ENCODE measurements around the gene SLC28A1. TPM values are rescaled to one million over a fixed set of nuclear protein-coding genes. Genes with fewer than 3 reads are reported as not detected.

The SLC28A1 gene
- polyA plus RNA-seq, 1 of the 3 experiments (the other 2 are of a cell fraction): not detected

- TF ChIP-seq NFIC (IDR thresholded peaks at IDR 0.05; ENCODE audit: borderline replicate concordance) (no peak), CHD2 (IDR thresholded peaks at IDR 0.05; ENCODE audit: low read length, partially characterized antibody) (no peak), GATA2 (CRISPR knock-in tag; IDR thresholded peaks at IDR 0.05) (no peak), CTCF (IDR thresholded peaks at IDR 0.05) (no peak), USF1 (IDR thresholded peaks at IDR 0.05; ENCODE audit: borderline replicate concordance, low read depth) (no peak), TAF1 (IDR thresholded peaks at IDR 0.05; ENCODE audit: borderline replicate concordance, low read depth, low read length) (no peak), FOSL2 (IDR thresholded peaks at IDR 0.05; ENCODE audit: borderline replicate concordance, low read depth) (no peak), FOXJ3 (CRISPR knock-in tag; IDR thresholded peaks at IDR 0.05) (no peak), PBX3 (IDR thresholded peaks at IDR 0.05) (no peak), ELF1 (IDR thresholded peaks at IDR 0.05) (no peak), REST (IDR thresholded peaks at IDR 0.05; ENCODE audit: low read depth, low read length) (no peak), RCOR1 (IDR thresholded peaks at IDR 0.05; ENCODE audit: low read length) (no peak), ZBTB33 (IDR thresholded peaks at IDR 0.05; ENCODE audit: borderline replicate concordance, low read depth) (no peak), TEAD4 (IDR thresholded peaks at IDR 0.05; ENCODE audit: borderline replicate concordance, insufficient read depth) (no peak), JUND (IDR thresholded peaks at IDR 0.05) (no peak), EP300 (IDR thresholded peaks at IDR 0.05; ENCODE audit: borderline replicate concordance in 1 of 2, low read depth in 1 of 2, low read length in 1 of 2) (no peak), USF2 (IDR thresholded peaks at IDR 0.05; ENCODE audit: borderline replicate concordance, low read depth, low read length) (no peak), RXRA (IDR thresholded peaks at IDR 0.05; ENCODE audit: borderline replicate concordance, low read depth) (no peak)
- CTCF ChIA-PET: interaction anchor here (1.0 to 1.3 kb wide), 2 partner anchors 22 to 37 kb away, joined by 3 to 5 read pairs; no protein-coding TSS in a partner anchor
- H4K20me1 ChIP-seq (ENCODE audit: insufficient read depth): no peaks in the 10 kb centered on the region
- no peak overlapping the region for H2AFZ ChIP-seq (ENCODE audit: low read depth)
- no peak overlapping the region for H3K4me2 ChIP-seq
- H3K27me3 ChIP-seq (ENCODE audit: insufficient read depth): no peaks in the 10 kb centered on the region
- no peaks in the 10 kb centered on the region for H3K36me3 ChIP-seq (replicated peaks in 1 of 2; ENCODE audit: control insufficient read depth in 1 of 2, insufficient read depth in 2 of 2, low read length in 1 of 2)
- H3K27ac ChIP-seq (ENCODE audit: low read depth in 2 of 2, low read length in 1 of 2): no peak overlapping the region
- peaks cover 0 to 6% of the 10 kb centered on the region in 2 experiments; a peak in 1 of 4 replicates for H3K4me1 ChIP-seq (ENCODE audit: control insufficient read depth in 1 of 2, insufficient read depth in 2 of 2, low read depth in 1 of 2, low read length in 1 of 2)
- POLR2A ChIA-PET: no interaction called here
- no peak for DNase-seq
- H3K9me2 ChIP-seq: no peaks in the 10 kb centered on the region
- H3K9ac ChIP-seq: no peak overlapping the region
- no peaks in the 10 kb centered on the region for H3K79me2 ChIP-seq (ENCODE audit: insufficient read depth)
- no peaks in the 10 kb centered on the region for H3F3A ChIP-seq (replicated peaks; ENCODE audit: insufficient read depth)
- no peak overlapping the region for H3K4me3 ChIP-seq (ENCODE audit: low read depth in 2 of 2, low read length in 1 of 2)
- 94% methylated on average over 5 of the region's 5 CpGs for WGBS (ENCODE audit: low lambda C conversion rate)
- H3K9me3 ChIP-seq: no peaks in the 10 kb centered on the region
Observed at GRCh38 chr15:84890670-84891162, 6.3 kb downstream of the SLC28A1 start.

Data from SK-N-SH (cell line).